CD4-positive, alpha-beta T cell treated with Interleukin-10 for 1 hour (primary cell): Measurements from ENCODE around the gene AVL9.

Source experiments
- DNase-seq: peaks from one replicate; pipeline ENCODE4 v3.0.0-alpha.2; 2020

The AVL9 gene

GRCh38 chr7:32535162-32535702 lies 39.9 kb downstream of the AVL9 start:
- DNase-seq: no peak

- DNase-seq: no peak
Measured at GRCh38 chr7:32536016-32536415, 40.7 kb downstream of the AVL9 start.

DNA sequence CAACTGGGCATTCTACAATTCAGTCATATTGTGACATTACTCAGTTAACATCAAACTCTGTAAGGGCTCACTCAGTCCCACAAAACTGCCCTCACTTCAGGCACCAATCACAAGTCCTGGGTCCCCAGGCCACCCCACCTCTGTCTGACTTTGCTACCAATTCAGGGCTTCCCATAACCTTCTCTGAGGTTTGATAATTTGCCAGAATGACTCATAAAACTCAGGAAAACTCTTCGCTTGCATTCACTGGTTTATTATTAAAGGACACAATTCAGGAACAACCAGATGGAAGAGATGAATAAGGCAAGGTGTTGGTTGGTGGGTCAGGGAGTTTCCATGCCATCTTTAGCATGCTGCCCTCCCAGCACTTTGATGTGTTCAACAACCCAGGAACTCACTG lies 41.3 kb downstream of the AVL9 start:
- DNase-seq: no peak

GRCh38 chr7:32537760-32538159 lies 42.5 kb downstream of the AVL9 start:
- no peak for DNase-seq

- DNase-seq: no peak
Measured at GRCh38 chr7:32539366-32539765, 44.1 kb downstream of the AVL9 start.

- DNase-seq: no peak
Measured at GRCh38 chr7:32539919-32540531, 44.7 kb downstream of the AVL9 start.

- no peak for DNase-seq
Measured at GRCh38 chr7:32542595-32542994, 47.3 kb downstream of the AVL9 start.

- no peak for DNase-seq
Measured at GRCh38 chr7:32559480-32559879, 64.2 kb downstream of the AVL9 start.

DNA sequence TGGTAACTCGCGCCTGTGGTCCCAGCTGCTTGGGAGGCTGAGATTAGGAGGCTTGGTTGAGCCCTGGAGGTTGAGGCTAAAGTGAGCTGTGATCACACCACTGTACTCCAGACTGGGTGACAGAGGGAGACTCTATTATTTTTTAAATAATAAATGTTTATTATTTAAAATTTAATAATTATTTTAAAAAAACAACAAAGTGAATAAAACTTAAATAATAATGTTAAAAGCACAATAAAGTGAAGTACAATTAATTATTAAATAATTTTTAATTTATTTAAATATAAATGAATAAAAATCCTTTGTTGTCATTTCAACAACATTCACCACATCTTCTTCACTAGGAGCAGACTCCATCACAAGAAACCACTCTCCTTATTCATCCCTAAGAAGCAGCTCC lies 64.8 kb downstream of the AVL9 start:
- no peak for DNase-seq

DNA sequence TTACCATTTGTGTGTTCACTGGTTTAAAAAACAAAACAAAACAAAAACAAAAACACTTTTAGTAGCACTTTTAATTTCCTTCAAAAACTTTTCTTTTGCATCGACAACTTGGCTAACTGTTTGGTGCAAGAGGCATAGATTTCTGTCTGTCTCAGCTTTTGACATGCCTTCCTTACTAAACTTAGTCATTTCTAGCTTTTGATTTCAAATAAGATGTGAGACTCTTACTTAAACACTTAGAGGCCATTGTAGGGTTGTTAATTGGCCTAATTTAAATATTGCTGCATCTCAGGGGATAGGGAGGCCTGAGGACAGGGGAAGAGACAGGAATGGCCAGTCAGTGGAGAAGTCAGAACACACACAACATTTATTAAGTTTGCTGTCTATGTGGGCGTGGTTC lies 66.3 kb downstream of the AVL9 start:
- no peak for DNase-seq

- no peak for DNase-seq
Measured at GRCh38 chr7:32564542-32564941, 69.3 kb downstream of the AVL9 start.

GRCh38 chr7:32569388-32570289 lies 74.3 kb downstream of the AVL9 start:
- no peak for DNase-seq

DNA sequence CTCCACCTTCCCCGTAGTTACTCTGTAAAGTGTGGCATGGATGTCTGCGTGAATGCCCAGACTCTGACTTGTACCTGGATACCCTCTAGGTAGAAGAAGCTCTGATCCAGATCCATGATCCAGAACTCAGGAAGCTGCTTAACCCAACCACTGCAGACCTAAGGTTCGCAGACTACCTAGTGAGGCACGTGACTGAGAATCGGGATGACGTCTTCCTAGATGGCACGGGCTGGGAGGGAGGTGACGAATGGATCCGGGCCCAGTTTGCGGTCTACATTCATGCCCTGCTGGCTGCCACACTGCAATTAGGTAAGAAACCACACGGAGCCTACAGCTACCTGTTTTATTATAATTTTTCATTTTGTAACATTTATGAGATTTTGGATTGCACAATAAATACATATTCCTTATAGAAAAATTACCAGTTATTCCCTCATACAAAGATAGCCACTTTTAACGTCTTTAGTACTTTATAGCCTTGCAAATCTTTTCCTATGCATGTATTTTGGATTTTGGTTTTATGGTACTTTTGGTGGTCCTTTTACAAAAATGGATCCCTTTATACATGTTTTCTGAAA lies 77.9 kb downstream of the AVL9 start:
- no peak for DNase-seq

GRCh38 chr7:32574626-32575025 lies 79.3 kb downstream of the AVL9 start:
- no peak for DNase-seq

GRCh38 chr7:32577421-32577820 lies 82.1 kb downstream of the AVL9 start:
- no peak for DNase-seq

GRCh38 chr7:32579776-32580175 lies 84.5 kb downstream of the AVL9 start:
- no peak for DNase-seq

DNA sequence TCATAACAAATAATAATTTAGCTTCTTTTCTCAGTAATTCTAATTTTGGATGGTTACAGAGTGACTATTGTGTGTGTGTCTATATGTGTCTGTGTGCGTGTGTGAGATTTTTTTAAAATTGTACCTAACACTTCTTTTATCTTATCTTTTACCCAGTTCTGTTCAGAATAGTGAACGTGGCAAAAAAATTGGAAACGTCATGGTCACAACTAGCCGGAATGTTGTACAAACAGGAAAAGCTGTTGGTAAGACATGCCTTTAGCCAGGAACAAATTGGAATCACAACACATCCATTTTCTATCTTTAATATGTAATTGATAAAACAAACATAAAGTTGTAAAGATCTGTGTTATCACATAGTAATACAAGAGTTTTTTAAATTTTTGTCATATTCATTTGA lies 85.4 kb downstream of the AVL9 start:
- DNase-seq: no peak

DNA sequence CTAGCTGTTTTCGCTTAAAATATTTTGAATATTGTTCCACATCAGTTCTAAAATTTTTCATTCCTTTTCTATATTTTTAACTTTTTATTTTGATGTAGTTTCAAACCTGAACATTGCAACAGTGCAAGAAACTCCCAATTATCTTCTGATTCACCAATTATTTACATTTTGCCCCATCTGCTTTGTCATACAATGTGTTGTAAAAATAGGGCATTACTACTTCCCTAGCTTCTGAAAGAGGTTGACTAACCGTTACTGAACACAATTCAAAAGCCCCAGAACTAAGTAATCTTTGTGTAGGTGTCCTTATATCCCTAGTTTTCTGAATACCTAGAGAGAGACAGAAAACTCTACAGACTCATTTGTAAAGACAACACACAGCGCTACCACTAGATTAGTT lies 86.7 kb downstream of the AVL9 start:
- DNase-seq: no peak

DNA sequence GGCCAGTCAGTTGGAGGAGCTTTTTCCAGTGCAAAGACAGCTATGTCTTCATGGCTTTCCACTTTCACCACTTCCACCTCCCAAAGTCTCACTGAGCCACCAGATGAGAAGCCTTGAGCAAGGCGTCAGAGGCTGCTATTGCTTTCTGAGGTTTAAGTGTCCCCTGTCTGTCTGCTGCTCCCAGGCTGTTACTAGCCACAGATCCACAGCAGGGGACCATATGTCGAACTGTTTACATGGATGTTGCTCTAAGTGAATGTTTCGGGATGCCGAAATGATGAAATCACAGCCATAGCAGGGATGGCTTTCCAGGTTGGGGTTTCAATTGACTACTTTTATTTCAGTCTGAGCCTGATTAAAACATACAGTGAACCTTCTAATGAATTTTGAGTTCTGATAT lies 88.5 kb downstream of the AVL9 start:
- DNase-seq: no peak

DNA sequence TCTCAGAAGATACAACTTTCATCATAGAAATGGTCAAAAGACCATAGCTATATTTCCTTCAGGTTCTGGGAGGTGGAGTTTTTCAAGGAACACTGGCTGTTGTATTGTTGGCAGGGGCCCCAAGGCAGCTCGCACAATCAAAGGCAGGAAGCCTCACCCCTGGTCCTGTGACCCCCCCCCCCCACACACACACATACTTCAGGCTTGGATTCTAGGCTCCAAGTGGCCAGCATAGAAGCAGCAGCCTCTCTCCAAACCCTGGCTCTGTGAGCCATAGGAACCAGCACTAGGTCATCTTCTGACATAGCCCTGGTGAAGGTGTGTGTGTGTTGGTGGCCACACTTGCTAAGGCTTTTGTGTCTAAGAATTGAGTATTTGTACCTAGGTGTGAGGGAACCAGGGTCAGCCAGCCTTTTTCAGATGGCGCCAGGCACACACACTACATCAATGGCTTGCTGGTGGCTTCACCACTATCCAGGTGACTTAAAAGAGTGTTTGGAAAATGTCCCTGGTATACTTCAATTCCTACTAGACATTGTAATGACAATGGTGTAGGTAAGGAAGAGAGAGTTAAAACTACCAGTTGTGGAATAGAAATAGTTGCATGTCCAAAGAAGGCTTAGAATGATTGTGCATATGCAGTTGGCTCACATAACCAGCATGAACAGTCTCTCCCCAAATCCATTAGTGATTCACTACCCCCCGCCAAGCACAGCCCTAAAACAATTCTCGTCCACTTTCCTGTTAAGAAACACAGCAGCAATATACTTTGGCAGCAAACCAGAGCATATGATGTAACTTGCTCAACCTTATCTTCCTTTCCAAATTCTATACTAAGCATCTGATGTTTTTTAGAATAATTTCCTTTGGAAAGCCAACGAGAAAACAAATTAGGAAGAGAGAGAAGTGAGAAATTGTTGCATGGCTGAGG lies 91.3 kb downstream of the AVL9 start:
- DNase-seq: no peak

DNA sequence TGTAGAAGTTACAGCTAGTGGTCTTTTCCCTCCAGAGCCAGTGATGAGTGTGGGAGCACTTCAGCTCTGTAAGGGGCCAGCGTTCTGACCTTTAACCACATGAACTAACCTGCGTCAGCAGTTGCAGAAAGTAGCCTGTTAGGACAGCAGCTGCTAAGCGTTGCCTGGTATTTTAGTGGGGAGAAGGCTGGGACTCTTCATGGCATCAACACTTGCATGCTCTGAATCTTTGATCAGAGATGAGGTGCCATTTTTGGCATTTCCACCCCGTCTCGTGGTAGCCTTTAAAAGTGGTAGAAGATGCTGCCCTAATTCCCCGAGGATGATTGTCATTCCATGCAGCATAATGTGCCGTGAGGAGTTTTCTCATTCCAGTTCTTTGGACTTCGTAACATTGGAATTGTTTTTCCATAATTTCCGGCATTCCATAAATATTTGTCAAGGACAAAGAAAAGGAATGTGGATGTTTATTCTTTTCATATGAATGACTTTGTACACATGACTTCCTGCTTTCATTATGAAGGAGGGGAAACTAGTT lies 92.2 kb downstream of the AVL9 start:
- DNase-seq: no peak

DNA sequence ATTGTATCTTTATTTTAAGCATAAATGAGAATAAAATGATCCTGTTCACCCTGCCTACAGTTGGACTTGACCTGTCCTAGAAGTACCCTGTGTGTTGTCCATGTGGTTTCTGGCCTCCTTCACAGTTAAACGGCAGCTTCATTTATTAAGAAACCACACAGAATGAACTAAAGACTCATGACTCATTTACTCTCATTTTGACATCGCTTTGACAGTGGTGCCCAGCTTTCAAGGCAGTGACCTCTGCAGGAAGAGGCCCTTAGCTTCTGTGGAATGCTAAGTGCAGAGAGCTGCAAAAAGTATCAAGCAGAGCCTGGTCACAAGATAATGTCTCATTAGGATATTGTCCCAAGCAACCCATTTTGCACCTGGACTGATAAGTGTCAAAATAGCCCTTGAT lies 93.4 kb downstream of the AVL9 start:
- DNase-seq: no peak

GRCh38 chr7:32591938-32592337 lies 96.6 kb downstream of the AVL9 start:
- no peak for DNase-seq
